Ovary (tissue), 3 donors: ENCODE data around the gene USP9X.

Experiments
- EP300 ChIP-seq: sonication (generic); formaldehyde crosslinking; IDR thresholded peaks from one replicate; pipeline ENCODE4 v1.6.1; 2017; ENCODE audit warnings: antibody characterized with exemption
- POLR2A ChIP-seq: fragments of 450-650 bp; IDR thresholded peaks from one replicate; pipeline ENCODE4 v1.6.1; 2017; ENCODE audit warnings: antibody characterized with exemption, mild to moderate bottlenecking, moderate library complexity
- TF ChIP-seq, protein P1 (sequence below), 3 donors: fragments of 450-650 bp in 2 of 3; fragments of 200-600 bp in 1 of 3; IDR thresholded peaks; one replicate each; pipeline versions ENCODE4 v1.5.1 to v1.8.0; 2016 to 2022; ENCODE audit warnings: antibody characterized with exemption in 3 of 3, mild to moderate bottlenecking in 1 of 3
- donor health status: DM: no; HTN: no; CAD: no.

GRCh38 chrX:41100200-41100599, 15.0 kb downstream of the USP9X start:
- TF ChIP-seq POLR2A (no peak), EP300 (no peak)
- TF ChIP-seq, protein P1, sequence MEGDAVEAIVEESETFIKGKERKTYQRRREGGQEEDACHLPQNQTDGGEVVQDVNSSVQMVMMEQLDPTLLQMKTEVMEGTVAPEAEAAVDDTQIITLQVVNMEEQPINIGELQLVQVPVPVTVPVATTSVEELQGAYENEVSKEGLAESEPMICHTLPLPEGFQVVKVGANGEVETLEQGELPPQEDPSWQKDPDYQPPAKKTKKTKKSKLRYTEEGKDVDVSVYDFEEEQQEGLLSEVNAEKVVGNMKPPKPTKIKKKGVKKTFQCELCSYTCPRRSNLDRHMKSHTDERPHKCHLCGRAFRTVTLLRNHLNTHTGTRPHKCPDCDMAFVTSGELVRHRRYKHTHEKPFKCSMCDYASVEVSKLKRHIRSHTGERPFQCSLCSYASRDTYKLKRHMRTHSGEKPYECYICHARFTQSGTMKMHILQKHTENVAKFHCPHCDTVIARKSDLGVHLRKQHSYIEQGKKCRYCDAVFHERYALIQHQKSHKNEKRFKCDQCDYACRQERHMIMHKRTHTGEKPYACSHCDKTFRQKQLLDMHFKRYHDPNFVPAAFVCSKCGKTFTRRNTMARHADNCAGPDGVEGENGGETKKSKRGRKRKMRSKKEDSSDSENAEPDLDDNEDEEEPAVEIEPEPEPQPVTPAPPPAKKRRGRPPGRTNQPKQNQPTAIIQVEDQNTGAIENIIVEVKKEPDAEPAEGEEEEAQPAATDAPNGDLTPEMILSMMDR (IDR thresholded peaks at IDR 0.05) = no peak
